ENCODE data around the gene CXADR.
"Not testable (repeated sequence)": the region's sequence is repeated elsewhere in the genome, so short reads cannot be mapped to it uniquely, and the experiment has no call there.

CXADR gene

DNA sequence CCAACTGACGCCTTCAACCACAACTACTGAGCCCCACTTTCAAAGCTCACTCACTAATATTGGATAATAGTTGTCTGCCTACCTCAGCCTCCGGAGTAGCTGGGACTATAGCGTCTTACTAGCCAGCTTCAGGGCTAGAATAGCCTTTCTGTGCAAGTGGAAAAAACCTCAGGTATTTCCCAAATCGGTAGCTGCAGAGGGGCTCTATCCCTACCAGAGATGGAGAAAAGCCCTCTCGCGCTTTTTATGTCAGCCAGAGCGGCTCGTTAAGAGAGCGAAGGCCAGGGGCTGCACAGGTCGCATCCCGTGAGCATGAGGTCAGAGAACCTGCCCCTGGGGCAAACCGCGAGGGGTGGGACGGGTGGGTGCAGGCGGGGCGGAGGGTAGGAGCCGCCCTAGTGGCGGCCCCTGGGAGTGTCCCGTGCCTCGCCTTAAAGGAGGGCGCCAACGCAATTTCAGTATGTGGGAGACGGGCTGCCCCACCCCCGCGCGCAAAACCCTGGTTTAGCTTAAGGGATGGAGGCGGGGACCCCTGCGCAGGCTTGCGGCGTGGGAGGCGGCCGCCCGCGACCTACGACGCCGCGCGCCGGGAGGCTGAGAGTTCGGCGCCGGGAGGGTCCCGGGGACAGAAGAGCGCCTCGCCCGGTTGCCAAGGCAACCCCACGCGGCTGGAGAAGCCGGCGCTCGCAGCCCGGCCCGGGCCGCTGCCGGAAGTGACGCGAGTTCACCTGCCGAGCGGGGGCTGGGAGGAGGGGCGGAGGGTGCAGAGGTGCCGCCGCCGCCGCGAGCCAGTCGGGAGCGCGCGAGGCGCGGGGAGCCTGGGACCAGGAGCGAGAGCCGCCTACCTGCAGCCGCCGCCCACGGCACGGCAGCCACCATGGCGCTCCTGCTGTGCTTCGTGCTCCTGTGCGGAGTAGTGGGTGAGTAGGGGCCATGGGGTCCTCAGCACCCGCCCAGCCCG, at the start of gene CXADR:
TSS of gene CXADR (plus strand) at position 791 of the 961 bp plus-strand sequence. CDS start at position 878, 87 bp downstream.
- DNase-seq, result peak; percentile 84

DNA sequence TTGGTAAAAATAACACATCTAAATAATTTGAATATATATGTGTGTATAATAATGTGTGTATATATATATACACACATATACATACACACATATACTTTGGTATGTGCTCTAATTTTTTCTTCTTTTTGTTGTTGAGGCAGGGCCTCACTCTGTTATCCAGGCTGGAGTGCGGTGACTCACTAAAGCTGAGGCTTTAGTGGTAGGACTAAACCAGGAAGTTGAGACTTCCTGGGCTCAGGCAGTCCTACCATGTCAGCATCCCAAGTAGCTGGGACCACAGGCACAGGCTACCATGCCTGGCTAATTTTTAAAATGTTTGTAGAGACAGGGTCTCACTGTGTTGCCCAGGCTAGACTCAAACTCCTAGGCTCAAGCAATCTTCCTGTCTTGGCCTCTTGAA, 46.7 kb upstream of the CXADR start:
- no peak for DNase-seq

DNA sequence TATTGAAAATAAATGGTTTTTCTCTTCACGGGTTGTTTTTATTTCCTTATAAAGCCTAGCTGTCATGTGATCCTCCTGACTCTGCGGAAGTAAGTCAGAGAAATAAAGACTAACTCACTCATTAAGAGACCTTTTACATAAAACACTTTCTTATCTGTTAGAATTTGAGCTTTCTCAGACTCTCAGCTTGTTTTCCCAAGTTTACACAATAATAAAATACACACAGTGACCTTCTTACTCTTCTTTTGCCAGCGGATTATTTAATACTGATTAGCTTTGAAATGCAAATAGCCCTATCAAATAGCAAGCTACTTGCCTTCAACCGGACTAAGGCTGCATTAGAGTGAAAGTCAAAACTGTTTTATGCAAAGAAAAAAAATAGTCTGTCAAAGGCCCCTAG, 45.5 kb upstream of the CXADR start:
- DNase-seq, result no peak

DNA sequence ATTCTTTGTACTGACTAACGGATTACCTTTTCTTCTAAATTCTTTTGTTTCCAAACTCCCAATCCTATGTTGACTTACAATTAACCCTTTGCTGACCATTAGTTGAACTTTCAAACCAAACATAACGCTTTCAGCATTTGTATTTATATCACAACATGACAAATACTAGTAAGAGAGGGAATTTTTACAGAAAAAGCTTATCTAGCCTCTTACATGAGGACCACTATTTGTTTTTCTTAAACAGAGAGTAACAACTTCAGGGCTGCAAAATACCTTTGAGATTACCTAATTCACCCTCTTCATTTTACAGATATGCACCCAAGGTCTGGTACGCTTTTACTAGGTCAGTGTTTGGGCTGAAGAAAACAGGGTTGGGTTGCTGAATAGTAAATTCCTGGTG, 45.0 kb upstream of the CXADR start:
- no peak for DNase-seq

DNA sequence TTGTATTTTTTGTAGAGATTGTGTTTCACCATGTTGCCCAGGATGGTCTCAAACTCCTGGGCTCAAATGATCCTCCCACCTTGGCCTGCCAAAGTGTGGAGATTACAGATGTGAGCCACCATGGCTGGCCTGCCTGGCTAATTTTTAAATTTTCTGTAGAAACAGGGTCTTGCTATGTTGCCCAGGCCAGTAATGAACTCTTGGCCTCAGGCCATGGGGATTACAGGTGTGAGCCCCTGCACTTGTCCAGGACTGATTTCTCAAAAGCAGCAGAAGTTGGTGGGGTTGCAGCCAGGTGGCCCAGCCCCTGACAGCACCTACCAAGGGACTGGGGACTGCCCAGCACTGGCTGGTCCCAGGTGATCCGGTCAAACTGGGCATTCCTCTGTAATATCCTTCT, 44.1 kb upstream of the CXADR start:
- DNase-seq, result no peak

DNA sequence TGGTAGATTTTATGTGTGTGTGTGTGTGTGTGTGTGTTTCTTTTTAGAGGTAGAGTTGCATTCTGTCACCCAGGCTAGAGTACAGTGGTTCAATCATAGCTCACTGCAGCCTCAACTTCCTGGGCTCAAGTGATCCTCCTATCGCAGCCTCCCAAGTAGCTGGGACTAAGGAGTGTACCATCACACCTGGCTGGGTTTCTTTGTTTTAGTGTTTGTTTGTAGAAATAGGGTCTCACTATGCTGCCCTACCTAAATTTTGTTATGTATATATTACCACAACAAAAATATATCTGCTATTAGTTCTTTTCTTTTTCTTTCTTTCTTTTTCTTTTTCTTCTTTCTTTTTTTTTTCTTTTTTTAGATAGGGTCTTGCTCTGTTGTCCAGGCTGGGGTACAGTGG, 43.1 kb upstream of the CXADR start:
- no peak for DNase-seq

DNA sequence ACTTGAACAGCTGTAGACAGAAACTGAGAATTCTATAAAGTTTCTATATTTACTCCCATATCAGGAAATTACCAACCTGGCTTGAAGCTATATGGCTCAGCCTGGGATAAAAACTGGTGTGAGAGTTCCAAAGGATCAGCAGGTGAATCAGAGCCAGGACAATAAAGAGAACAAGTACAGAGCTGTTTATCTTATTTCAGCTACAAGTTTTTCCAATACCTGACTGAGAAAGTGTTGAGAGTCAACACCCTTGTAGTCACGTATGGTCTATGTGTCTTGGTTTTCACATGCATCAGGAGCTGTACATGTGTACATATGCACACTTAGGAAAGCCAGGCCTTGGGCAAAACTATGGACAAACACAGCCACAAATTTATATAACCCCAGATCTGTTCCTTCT, 40.7 kb upstream of the CXADR start:
- no peak for DNase-seq

DNA sequence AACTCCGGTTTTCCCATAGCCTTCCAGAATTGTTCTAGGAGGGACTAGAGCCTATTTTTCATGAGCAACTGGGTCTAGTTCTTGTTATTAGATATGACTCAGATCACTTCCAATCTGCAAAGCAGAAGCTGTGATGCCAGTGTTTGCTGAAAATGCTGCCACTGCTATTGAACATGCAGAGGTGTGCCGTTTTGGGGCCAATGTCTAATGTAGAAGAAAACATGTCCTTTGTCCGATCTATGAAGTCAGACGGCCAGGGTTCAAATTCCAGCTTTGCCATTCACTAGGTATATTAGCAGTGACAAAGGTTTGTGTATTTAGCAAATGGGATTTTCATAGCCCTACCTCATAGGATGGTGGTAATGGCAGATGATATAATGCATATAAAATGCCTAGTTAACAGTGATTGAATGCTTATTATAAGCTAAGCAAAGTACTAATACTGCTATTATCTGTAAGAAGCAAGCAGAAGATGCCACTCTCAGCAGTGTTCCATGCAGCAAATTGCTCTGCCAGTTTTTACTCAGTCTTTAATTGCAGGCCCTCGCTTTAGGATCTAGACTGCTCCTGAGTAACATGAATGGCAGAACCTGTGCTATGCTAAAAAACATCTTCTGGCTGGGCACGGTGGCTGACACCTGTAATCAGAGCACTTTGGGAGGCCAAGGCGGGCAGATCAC, 40.1 kb upstream of the CXADR start:
- DNase-seq, result no peak

DNA sequence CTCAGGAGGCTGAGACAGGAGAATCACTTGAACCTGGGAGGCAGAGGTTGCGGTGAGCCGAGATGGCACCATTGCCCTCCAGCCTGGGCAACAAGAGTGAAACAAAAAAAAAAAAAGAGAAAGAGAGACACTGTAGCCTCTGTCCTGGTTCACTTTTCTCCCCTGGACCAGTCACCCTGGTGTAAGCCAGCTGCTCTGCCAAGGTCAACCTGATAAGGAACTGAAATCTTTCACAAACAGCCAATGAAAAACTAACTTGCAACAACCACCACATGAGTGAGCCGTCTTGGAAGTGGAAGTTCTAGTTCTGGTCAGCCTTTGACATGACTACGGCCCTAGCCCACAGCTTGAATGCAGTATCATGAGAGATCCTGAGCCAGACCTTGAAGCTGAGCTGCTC, 36.8 kb upstream of the CXADR start:
- DNase-seq, result no peak

DNA sequence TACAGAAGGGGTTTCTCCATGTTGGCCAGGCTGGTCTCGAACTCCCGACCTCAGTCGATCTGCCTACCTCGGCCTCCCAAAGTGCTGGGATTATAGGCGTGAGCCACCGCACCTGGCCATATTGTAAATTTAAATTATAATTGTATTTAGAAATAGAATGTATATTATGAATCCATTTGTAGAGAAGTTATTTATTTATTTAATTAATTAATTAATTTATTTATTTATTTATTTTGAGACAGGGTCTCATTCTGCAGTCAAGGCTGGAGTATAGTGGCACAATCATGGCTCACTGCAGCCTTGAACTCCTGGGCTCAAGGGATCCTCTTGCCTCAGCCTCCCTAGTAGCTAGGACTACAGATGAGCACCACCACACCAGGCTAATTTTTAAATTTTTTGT, 34.7 kb upstream of the CXADR start:
- DNase-seq, result not testable (repeated sequence)

DNA sequence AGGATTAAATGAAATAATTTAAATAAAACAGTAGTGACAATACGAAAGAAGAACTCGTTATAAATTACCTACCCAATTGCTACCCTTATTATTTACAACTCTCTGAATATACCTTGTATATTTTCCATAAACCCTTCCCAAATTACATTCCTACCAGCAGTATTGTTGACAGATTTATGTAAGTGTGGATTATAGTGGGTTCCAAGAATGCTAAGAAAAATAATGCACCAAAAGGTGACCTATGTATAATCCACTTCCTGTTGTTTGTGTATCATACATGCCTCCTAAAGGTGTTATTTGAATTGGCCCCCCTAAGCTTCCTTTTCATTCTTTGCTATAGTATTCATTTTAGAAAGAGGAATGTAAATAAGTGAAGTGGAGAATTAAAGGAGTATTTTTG, 33.2 kb upstream of the CXADR start:
- DNase-seq, result no peak

DNA sequence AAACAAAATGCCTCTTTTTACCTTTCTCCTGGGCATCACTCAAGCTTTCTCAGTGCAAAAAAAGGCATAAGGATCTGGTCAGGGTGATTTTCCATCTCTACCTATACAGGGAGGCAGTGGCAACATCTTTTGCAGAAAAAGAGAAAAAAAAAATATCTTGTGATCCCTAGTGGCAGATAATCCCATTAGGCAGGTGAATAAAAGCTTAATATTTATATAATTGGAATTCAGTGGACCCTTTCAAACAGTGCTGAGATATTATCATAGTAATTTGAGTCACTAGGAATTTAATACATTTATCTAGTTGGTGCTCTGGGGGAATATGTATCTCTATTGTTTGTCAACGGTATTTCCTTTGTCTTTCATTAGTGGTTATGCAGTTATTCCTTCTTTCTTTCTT, 29.9 kb upstream of the CXADR start:
- DNase-seq, result no peak

DNA sequence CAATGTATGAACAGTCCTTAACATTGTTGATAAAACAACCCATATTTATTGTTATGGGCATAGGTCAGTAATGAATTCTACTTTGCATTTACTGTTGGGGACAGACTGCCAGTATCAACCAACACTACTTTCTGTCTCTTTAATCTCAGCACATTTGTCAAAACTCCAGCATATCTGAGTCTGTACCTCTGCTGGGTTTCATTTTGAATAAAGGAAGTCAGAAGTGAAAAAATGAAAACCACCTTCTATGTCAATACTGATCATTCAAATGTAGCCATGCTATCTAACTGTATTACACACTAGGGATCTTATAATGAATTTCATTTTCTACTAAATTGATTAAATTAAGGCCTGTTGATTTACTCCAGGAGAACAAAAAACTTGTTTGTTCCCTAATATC, 24.2 kb upstream of the CXADR start:
- no peak for DNase-seq

DNA sequence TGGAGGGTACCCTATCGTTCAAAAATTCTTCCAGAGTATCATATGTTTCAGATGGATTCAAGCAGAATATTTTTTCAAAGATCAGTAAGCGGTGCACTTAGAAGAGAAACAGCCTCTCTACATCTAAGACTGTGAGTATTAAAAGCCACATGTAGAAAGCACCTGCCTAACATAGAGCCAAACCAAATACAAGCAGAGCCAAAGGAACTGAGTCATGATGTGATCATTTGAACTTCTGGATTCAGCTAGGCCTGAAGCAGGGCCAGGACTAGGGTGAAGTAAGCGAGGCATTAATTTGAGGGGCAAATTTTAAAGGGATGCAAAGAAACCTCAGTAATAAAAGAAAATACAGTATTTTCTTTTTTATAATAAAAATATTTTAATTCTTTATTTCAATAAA, 23.3 kb upstream of the CXADR start:
- DNase-seq, result not testable (repeated sequence)

DNA sequence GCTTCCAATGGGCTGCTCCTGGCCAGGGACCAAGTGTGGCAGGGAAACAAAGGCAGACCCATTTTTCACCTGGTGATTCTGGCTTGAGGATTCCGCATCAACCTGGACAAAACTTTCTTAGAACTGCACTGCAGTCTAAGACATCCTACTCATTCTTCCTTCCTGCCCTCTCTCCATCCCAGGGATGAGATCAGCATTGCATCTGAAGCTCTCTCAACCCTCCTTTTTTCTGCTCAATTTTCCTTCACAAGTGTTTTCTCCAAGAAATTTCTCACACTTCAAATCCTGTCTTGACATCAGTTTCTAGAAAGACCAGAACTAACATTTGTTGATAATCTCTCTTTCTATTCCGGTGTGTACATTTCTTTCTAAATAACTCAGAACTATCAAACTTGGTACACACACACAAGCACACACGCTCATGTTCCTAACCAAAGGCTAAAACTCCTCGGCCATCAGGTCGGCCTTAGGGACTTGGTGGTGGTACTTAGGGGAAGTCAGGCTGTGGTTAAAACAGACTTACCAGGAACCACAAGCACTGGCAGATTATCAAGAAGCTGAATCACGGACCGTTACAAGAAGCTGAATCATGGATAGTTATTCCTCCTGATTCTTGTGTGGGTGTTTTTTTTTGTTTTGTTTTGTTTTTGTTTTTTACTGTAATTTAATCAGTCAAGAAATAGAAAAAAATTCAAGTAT, 21.0 kb upstream of the CXADR start:
- DNase-seq, result no peak

DNA sequence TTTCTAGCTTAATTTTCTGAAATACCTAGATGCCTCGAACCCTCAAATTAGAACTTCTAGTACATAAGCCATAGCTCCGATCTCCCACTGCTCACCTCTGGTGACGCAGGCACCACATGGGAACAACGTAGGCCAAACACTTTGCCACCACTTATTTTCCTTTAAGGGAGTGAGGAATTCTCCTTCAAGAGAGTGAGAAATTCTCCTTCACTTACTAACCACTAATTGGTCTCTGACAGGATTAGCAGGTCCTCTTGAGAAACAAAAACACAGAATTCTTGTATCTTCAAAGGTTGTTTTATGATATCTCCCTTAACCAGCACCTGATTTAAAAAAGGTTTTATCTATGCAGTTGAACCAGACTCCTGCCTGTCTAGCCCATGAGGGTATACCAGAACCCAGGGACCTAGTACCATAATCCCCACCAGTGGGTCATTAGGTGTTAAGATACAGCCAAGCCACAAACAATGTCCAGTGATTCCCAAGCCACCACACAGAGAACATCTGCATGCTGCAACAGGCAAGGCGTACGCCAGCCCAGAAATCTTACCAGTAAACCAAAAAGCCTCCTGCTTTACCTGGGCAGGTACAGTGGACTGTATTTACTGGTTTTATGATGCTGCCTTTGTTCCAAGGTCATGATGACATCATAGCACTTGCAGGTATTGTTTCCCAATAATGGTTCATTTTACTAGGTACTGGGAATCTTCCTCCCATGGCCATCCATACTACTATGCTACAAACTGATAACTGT, 20.3 kb upstream of the CXADR start:
- DNase-seq, result peak; percentile 13

DNA sequence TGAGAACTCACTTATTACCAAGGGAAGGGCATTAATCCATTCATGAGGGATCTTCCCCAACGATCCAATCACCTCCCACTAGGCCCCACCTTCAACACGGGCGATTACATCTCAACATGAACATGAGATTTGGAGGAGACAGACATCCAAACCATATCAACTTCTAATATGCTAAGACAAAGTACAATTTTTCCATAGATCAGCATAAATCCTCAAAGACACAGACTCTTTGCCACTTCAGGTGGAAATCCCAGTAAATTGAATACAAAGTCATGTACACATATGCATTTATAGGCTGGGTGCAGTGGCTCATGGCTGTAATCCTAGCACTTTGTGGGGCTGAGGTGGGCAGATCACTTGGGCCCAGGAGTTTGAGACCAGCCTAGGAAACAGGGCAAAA, 18.8 kb upstream of the CXADR start:
- no peak for DNase-seq

DNA sequence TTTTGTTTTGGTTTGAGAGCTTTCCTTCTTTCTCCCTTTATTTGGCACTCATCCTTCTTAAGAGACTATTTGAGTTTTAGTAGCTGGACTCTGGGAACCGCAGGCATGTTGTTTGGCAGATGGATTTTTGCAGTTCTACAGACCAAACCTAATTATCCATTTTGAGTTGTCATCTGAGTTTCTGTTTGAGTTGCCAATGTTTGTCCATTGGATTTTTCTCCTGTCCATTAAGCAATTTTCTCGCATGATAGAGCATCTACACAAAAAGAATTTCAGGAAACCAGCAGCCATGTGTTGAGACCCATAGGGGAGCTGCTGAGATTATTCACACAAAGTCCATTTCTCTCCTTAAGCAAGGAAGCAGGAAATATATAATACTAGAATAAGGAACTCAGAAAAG, 17.2 kb upstream of the CXADR start:
- no peak for DNase-seq

DNA sequence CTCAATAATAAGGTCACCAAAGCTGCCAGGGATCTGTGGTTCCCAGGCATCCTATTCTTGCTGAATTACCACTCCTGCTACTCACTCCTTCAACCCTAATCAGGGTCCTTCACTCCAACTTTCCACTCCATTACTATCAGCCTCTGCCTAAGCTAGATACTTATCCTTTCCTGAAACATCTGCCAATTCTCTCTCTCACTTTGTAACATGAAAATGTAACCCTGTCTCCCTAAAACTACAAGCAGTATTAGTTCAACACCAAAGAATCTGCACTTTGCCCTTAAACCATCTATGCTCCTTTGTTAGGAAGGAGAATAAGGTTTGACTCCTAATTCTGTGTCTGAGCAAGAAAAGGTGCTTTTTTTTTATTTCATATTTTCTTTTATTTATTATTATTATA, 15.5 kb upstream of the CXADR start:
- peak; percentile 5 for DNase-seq

DNA sequence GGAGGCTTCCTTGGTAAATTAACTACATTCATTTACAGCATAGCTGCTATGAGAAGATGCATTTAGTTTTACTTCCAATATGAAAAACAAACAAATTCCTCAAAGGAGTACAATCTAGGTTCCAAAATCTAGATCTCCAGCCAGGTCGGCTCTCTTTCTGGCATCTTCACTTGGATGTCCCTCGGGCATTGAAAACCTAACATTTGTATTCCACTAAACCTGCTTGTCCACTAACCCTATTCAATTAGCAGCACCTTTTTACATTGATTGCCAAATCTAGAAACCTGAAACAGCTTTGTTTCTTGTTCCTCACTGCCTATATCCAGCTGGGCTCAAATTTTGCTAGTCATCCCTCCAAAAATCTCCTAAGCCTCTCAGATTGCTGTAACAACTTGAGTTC, 14.3 kb upstream of the CXADR start:
- peak; percentile 55 for DNase-seq

DNA sequence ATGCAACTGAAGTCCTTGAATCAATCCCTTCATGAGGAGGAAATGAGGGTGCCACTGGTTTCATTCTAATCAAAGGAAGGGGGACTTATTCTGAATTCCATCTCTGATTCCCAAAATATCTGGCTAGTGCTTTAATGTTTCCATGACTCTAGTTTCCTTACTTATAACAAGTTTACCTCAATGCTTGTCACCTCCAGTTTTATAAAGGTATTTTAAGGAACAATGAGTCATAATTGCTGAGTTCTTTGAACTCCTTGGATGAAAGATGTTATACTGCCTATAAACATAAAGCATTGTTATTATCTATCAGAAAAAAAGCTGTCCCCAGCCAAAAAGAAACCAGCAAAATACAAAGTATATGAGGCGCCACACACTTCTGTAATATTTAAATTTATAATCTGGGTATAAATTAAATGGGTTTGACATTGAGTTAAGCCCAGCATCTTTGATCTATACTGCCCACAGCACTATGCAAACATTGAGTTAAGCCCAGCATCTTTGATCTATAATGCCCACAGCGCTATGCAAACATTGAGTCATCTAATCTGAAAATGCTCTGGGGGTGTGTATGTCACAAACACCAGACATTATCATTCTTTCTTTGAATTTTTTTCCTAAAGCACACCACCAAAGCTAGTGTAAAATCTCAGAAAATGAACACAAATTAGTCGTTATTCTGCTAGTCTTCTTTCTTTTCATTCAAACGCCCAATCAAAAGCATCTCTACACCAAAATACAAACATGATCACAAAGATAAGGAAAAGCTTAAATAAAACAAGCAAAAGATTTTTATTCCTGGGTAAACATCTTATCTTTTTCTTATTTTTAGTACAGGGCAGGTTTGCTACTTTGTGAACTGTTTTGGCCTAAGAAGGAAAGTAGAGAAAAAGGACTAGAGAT, 11.5 kb upstream of the CXADR start:
- DNase-seq, result no peak

DNA sequence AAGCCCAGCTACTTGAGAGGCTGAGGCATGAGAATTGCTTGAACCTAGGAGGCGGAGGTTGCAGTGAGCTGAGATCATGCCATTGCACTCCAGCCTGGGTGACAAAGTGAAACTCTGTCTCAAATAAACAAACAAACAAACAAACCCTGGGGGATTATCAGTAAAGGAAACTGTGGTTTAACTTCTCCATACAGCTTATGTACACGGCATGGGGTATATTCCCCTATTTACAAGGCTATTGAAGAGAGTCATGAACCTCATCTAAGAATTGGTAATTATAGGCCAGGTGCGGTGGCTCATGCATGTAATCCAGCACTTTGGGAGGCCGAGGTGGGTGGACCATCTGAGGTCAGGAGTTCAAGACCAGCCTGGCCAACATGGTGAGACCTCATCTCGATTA, 9.9 kb upstream of the CXADR start:
- not testable (repeated sequence) for DNase-seq
